OCI-LY3 (cell line): ENCODE measurements around the gene MFSD6L.

ENCODE experiments used
- CTCF ChIP-seq: fragments of 200-600, 300-600 bp; sonication (generic); IDR thresholded peaks from 2 replicates; pipeline ENCODE4 v1.5.1; 2014; ENCODE audit warnings: antibody characterized with exemption, low read length, low read depth
- EZH2phosphoT487 ChIP-seq: fragments of 200-600 bp; shearing (Covaris generic); IDR thresholded peaks from 2 replicates; pipeline ENCODE4 v1.6.1; 2018; ENCODE audit warnings: antibody characterized with exemption, mixed run types, low read depth

- no peak for TF ChIP-seq CTCF
- TF ChIP-seq EZH2phosphoT487, result no peak
These were observed 47.6 kb upstream of the MFSD6L start for GRCh38 chr17:8846768-8847211.
